Keratinocyte (primary cell): Measurements from ENCODE around the gene CYP4A11.
"Not testable (repeated sequence)": the region's sequence is repeated elsewhere in the genome, so short reads cannot be mapped to it uniquely, and the experiment has no call there.

ENCODE experiments used
- CTCF ChIP-seq, 3 experiments: IDR thresholded peaks in 1 of 3; conservative IDR thresholded peaks in 1 of 3; optimal IDR thresholded peaks in 1 of 3; 2 replicates in 2 of 3; 3 replicates in 1 of 3; pipeline versions ENCODE3 to v1.5.1; 2011; ENCODE audit warnings: low read length in 3 of 3, mild to moderate bottlenecking in 3 of 3, moderate library complexity in 2 of 3, control low read depth in 1 of 3, inconsistent platforms in 1 of 3; ENCODE audit not compliant: insufficient read depth in 2 of 3; ENCODE audit errors: extremely low read depth in 1 of 3
- EZH2 ChIP-seq: IDR thresholded peaks from one replicate; pipeline ENCODE4 v1.6.1; 2012; ENCODE audit warnings: inconsistent platforms, mild to moderate bottlenecking, low read length, moderate library complexity

- not testable (repeated sequence) for TF ChIP-seq CTCF (optimal IDR thresholded peaks at IDR 0.05 in 1 of 3, IDR thresholded peaks at IDR 0.05 in 1 of 3, conservative IDR thresholded peaks at IDR 0.05 in 1 of 3; ENCODE audit: extremely low read depth in 1 of 3, insufficient read depth in 2 of 3, low read length in 3 of 3); EZH2
Measured at GRCh38 chr1:46953847-46954246, 12.6 kb upstream of the CYP4A11 start.
